WTC11 (cell line): ENCODE measurements around the gene PCSK2.

Experiments used
- CREM ChIP-seq: sonication (generic); formaldehyde crosslinking; IDR thresholded peaks from 2 replicates; pipeline ENCODE4 v1.8.1; 2022; ENCODE audit warnings: mild to moderate bottlenecking, missing genetic modification reagents, moderate library complexity
- CTCF ChIP-seq: fragments of 200-600 bp; IDR thresholded peaks from 2 replicates; pipeline ENCODE4 v1.8.0; 2022; ENCODE audit warnings: antibody characterized with exemption
- RELA ChIP-seq: sonication (generic); formaldehyde crosslinking; IDR thresholded peaks from 2 replicates; pipeline ENCODE4 v1.8.1; 2022; ENCODE audit warnings: missing genetic modification reagents, mild to moderate bottlenecking, borderline replicate concordance
- USF2 ChIP-seq: sonication (generic); formaldehyde crosslinking; IDR thresholded peaks from 2 replicates; pipeline ENCODE4 v1.8.1; 2023; ENCODE audit warnings: mild to moderate bottlenecking, missing genetic modification reagents, moderate library complexity

- no peak for TF ChIP-seq RELA (CRISPR knock-in tag)
- no peak for TF ChIP-seq CTCF
- TF ChIP-seq CREM (CRISPR knock-in tag) = no peak
- TF ChIP-seq USF2 (CRISPR knock-in tag) = no peak
Measured at GRCh38 chr20:17403461-17403860, 176.6 kb downstream of the PCSK2 start.
